H1 (cell line): Measurements from ENCODE around the gene KCTD21. TPM values are rescaled to one million over a fixed set of nuclear protein-coding genes. Genes with fewer than 3 reads are reported as not detected.

Experiments used
- CTCF ChIA-PET: fragments of 300-600 bp; sonication (Branson Sonifier 250); formaldehyde crosslinking; loops from one replicate; lab custom pipeline; 2021; ENCODE audit not compliant: partially characterized antibody; lab: Charles Lee
- POLR2A ChIA-PET: fragments of 300-600 bp; sonication (Branson Sonifier 250); formaldehyde crosslinking; loops from one replicate; lab custom pipeline; 2021; ENCODE audit warnings: inconsistent platforms; ENCODE audit not compliant: partially characterized antibody; lab: Charles Lee
- DNase-seq, 2 experiments: peaks; one replicate each; pipeline versions ENCODE4 v3.0.0 to v3.0.0-alpha.2; 2010 to 2022; ENCODE audit warnings: low spot score in 2 of 2, low read depth in 1 of 2, mixed read lengths in 1 of 2
- FAIRE-seq: peaks from 2 replicates; lab custom pipeline; 2011; peaks lifted over from hg19 to GRCh38; lab: Jason Lieb, UNC
- H2AFZ ChIP-seq: 2 replicates; pipeline ENCODE4 v1.8.1; 2012; ENCODE audit warnings: low read length, inconsistent platforms
- H2AK5ac ChIP-seq: 2 replicates; pipeline ENCODE4 v1.6.1; 2013; ENCODE audit warnings: low read depth, low read length
- H2BK120ac ChIP-seq: replicated peaks from 2 replicates; pipeline ENCODE3; 2013; ENCODE audit warnings: low read depth, low read length, inconsistent platforms
- H2BK12ac ChIP-seq: 2 replicates; pipeline ENCODE4 v1.6.1; 2013; ENCODE audit warnings: low read depth, low read length
- H2BK15ac ChIP-seq: 2 replicates; pipeline ENCODE4 v1.6.1; 2013; ENCODE audit warnings: low read length
- H2BK20ac ChIP-seq: 2 replicates; pipeline ENCODE4 v1.6.1; 2013; ENCODE audit warnings: low read length
- H2BK5ac ChIP-seq: 2 replicates; pipeline ENCODE4 v1.6.1; 2013; ENCODE audit warnings: low read depth, low read length
- H3K14ac ChIP-seq: 2 replicates; pipeline ENCODE4 v1.6.1; 2013; ENCODE audit warnings: inconsistent platforms; ENCODE audit not compliant: insufficient read length
- H3K18ac ChIP-seq: 2 replicates; pipeline ENCODE4 v1.6.1; 2013; ENCODE audit warnings: low read length; ENCODE audit errors: extremely low read depth
- H3K23ac ChIP-seq: 2 replicates; pipeline ENCODE4 v1.6.1; 2013; ENCODE audit warnings: inconsistent platforms; ENCODE audit not compliant: insufficient read length
- H3K23me2 ChIP-seq: 2 replicates; pipeline ENCODE4 v1.6.1; 2013; ENCODE audit warnings: low read depth, low read length
- H3K27ac ChIP-seq: 2 replicates; pipeline ENCODE4 v1.6.1; 2011; ENCODE audit warnings: low read depth, low read length, inconsistent platforms
- H3K27me3 ChIP-seq, 4 experiments: replicated peaks in 1 of 4; 1 replicate in 1 of 4; 2 replicates in 3 of 4; pipeline versions ENCODE4 v1.6.1 to v1.8.1; 2011 to 2013; ENCODE audit warnings: low read length in 3 of 4, mild to moderate bottlenecking in 3 of 4, inconsistent platforms in 2 of 4, mixed read lengths in 2 of 4, moderate library complexity in 1 of 4; ENCODE audit not compliant: control insufficient read depth in 3 of 4, insufficient read depth in 3 of 4; ENCODE audit errors: extremely low read depth in 1 of 4
- H3K36me3 ChIP-seq, 4 experiments: 2 replicates each; pipeline versions ENCODE4 v1.6.1 to v1.8.1; 2011 to 2013; ENCODE audit warnings: mild to moderate bottlenecking in 4 of 4, low read length in 3 of 4, moderate library complexity in 2 of 4, control low read depth in 1 of 4, inconsistent platforms in 1 of 4; ENCODE audit not compliant: insufficient read depth in 4 of 4, control insufficient read depth in 2 of 4
- H3K4ac ChIP-seq: replicated peaks from 2 replicates; pipeline ENCODE3; 2013; ENCODE audit warnings: low read length, low read depth, mixed read lengths, inconsistent platforms; ENCODE audit not compliant: insufficient read length
- H3K4me1 ChIP-seq, 4 experiments: replicated peaks in 1 of 4; 1 replicate in 1 of 4; 2 replicates in 3 of 4; pipeline versions ENCODE4 v1.6.1 to v1.8.1; 2011 to 2013; ENCODE audit warnings: low read length in 3 of 4, inconsistent platforms in 2 of 4, mixed read lengths in 1 of 4; ENCODE audit not compliant: insufficient read depth in 4 of 4, control insufficient read depth in 3 of 4
- H3K4me2 ChIP-seq, 2 experiments: 2 replicates each; pipeline versions ENCODE4 v1.6.1 to v1.8.1; 2011 to 2013; ENCODE audit warnings: low read depth in 2 of 2, low read length in 2 of 2, control low read depth in 1 of 2, inconsistent platforms in 1 of 2, mild to moderate bottlenecking in 1 of 2; ENCODE audit not compliant: insufficient read depth in 1 of 2
- H3K4me3 ChIP-seq, 4 experiments: fragments of 200-600, 300-600 bp in 1 of 4; sonication (generic), shearing (Covaris generic), sonication (Bioruptor Twin) in 1 of 4; 2 replicates each; pipeline versions ENCODE4 v1.5.1 to v1.8.1; 2011 to 2016; ENCODE audit warnings: low read length in 4 of 4, low read depth in 3 of 4, control low read depth in 2 of 4, inconsistent platforms in 2 of 4, mild to moderate bottlenecking in 2 of 4, mixed read lengths in 1 of 4, moderate library complexity in 1 of 4; ENCODE audit not compliant: insufficient read depth in 2 of 4; ENCODE audit errors: extremely low read depth in 1 of 4
- H3K56ac ChIP-seq: replicated peaks from 2 replicates; pipeline ENCODE3; 2013; ENCODE audit warnings: low read depth, mild to moderate bottlenecking, mixed read lengths, low read length, inconsistent platforms; ENCODE audit not compliant: insufficient read length
- H3K79me1 ChIP-seq: 2 replicates; pipeline ENCODE4 v1.6.1; 2013; ENCODE audit warnings: low read depth, low read length, control low read depth
- H3K79me2 ChIP-seq, 2 experiments: 2 replicates each; pipeline versions ENCODE4 v1.6.1 to v1.8.1; 2012 to 2013; ENCODE audit warnings: low read length in 2 of 2, mild to moderate bottlenecking in 2 of 2, inconsistent platforms in 1 of 2; ENCODE audit not compliant: insufficient read depth in 2 of 2, control insufficient read depth in 1 of 2
- H3K9ac ChIP-seq, 4 experiments: replicated peaks in 1 of 4; 1 replicate in 1 of 4; 2 replicates in 3 of 4; pipeline versions ENCODE4 v1.6.1 to v1.8.1; 2011 to 2013; ENCODE audit warnings: low read depth in 3 of 4, low read length in 3 of 4, control low read depth in 2 of 4, mild to moderate bottlenecking in 2 of 4, moderate library complexity in 2 of 4, inconsistent platforms in 1 of 4; ENCODE audit errors: extremely low read depth in 1 of 4
- H3K9me3 ChIP-seq, 2 experiments: 2 replicates each; pipeline versions ENCODE4 v1.6.1 to v1.8.1; 2012 to 2013; ENCODE audit warnings: mild to moderate bottlenecking in 2 of 2, moderate library complexity in 2 of 2, control low read depth in 1 of 2, inconsistent platforms in 1 of 2, low read depth in 1 of 2, low read length in 1 of 2, mixed read lengths in 1 of 2; ENCODE audit not compliant: insufficient read depth in 2 of 2
- H4K20me1 ChIP-seq, 2 experiments: replicated peaks in 1 of 2; 2 replicates each; pipeline versions ENCODE3 to v1.8.1; 2011 to 2013; ENCODE audit warnings: inconsistent platforms in 2 of 2, low read length in 2 of 2, mild to moderate bottlenecking in 1 of 2; ENCODE audit not compliant: insufficient read depth in 2 of 2, control insufficient read depth in 1 of 2
- H4K5ac ChIP-seq: 2 replicates; pipeline ENCODE4 v1.6.1; 2013; ENCODE audit warnings: low read length, low read depth, mixed read lengths, inconsistent platforms; ENCODE audit not compliant: insufficient read length
- H4K8ac ChIP-seq: 2 replicates; pipeline ENCODE4 v1.8.0; 2013; ENCODE audit warnings: mild to moderate bottlenecking, moderate library complexity, low read length, inconsistent platforms; ENCODE audit not compliant: insufficient read depth; ENCODE audit errors: extremely low read depth
- H4K91ac ChIP-seq: replicated peaks from 2 replicates; pipeline ENCODE3; 2013; ENCODE audit warnings: low read length, mixed read lengths, inconsistent platforms; ENCODE audit not compliant: insufficient read length
- ASH2L ChIP-seq: fragments of 200-600, 300-600 bp; sonication (generic); IDR thresholded peaks from one replicate; pipeline ENCODE4 v1.7.1; 2017; ENCODE audit warnings: low read length
- BRCA1 ChIP-seq: IDR thresholded peaks from 2 replicates; pipeline ENCODE4 v1.6.1; 2012; ENCODE audit warnings: low read depth, low read length, improper control_type of control experiment
- CHD1 ChIP-seq: IDR thresholded peaks from 2 replicates; pipeline ENCODE4 v1.6.1; 2012; ENCODE audit warnings: low read depth, low read length, improper control_type of control experiment
- CREB1 ChIP-seq: IDR thresholded peaks from 2 replicates; pipeline ENCODE4 v1.6.1; 2012; ENCODE audit warnings: inconsistent platforms
- POLR2A ChIP-seq, 2 experiments: IDR thresholded peaks; 1 replicate in 1 of 2; 2 replicates in 1 of 2; pipeline ENCODE4 v1.6.1; 2011; ENCODE audit warnings: low read depth in 2 of 2, low read length in 2 of 2, mild to moderate bottlenecking in 2 of 2; ENCODE audit errors: control extremely low read depth in 1 of 2
- POU5F1 ChIP-seq: IDR thresholded peaks from 2 replicates; pipeline ENCODE4 v1.6.1; 2011; ENCODE audit warnings: low read depth, mild to moderate bottlenecking, low read length, moderate library complexity
- RXRA ChIP-seq: IDR thresholded peaks from 2 replicates; pipeline ENCODE4 v1.6.1; 2011; ENCODE audit warnings: low read depth, mild to moderate bottlenecking, low read length, moderate library complexity; ENCODE audit not compliant: insufficient read depth
- SIN3A ChIP-seq, 2 experiments: IDR thresholded peaks in 1 of 2; conservative IDR thresholded peaks in 1 of 2; 2 replicates each; pipeline ENCODE4 v1.6.1; 2011 to 2012; ENCODE audit warnings: low read length in 2 of 2, improper control_type of control experiment in 1 of 2, low read depth in 1 of 2, mild to moderate bottlenecking in 1 of 2
- SRF ChIP-seq: IDR thresholded peaks from 2 replicates; pipeline ENCODE4 v1.6.1; 2011; ENCODE audit warnings: mild to moderate bottlenecking, low read depth, low read length, moderate library complexity
- TAF7 ChIP-seq: optimal IDR thresholded peaks from 2 replicates; pipeline ENCODE3; 2011; ENCODE audit warnings: low read depth, mild to moderate bottlenecking, inconsistent platforms, low read length, moderate library complexity, borderline replicate concordance
- TBP ChIP-seq: IDR thresholded peaks from 2 replicates; pipeline ENCODE4 v1.6.1; 2011; ENCODE audit warnings: low read depth, low read length, improper control_type of control experiment
- YY1 ChIP-seq: IDR thresholded peaks from 2 replicates; pipeline ENCODE4 v1.6.1; 2011; ENCODE audit warnings: low read depth, mild to moderate bottlenecking, low read length
- WGBS, 2 experiments: shearing (Covaris generic) in 1 of 2; methylation state at CpG; one replicate each; pipeline versions ENCODE4 v1.1.6 to v1.1.7; 2013 to 2015; ENCODE audit warnings: low lambda C conversion rate in 2 of 2, mixed read lengths in 2 of 2, inconsistent platforms in 1 of 2, low coverage in 1 of 2, missing lambda C conversion rate in 1 of 2; ENCODE audit not compliant: insufficient replicate concordance in 2 of 2, insufficient coverage in 1 of 2, insufficient read length in 1 of 2; ENCODE audit errors: extremely low coverage in 1 of 2, missing lambda C conversion rate in 1 of 2; 5-methylcytosine and 5-hydroxymethylcytosine counted together
- polyA plus RNA-seq, 7 experiments: library from polyadenylated mRNA; depleted of rRNA in 3 of 7; stranded (reverse) in 5 of 7; unstranded in 2 of 7; fragments of >200 nt in 5 of 7; fragments of 200-250 nt in 2 of 7; gene quantifications; 1 replicate in 5 of 7; 2 replicates in 1 of 7; 4 replicates in 1 of 7; pipeline versions ENCODE4 v1.2.1 to v1.2.3, GENCODE V29; 2011 to 2013; ENCODE audit warnings: missing spikeins in 2 of 7, mixed read lengths in 2 of 7
- total RNA-seq: library from RNA; stranded (reverse); fragmentation: NEBNext Ultra II Directional; extraction: Animal tissue kit (Norgen Biotek cat#: 25700); gene quantifications from 2 replicates; pipeline ENCODE4 v1.2.1, GENCODE V29; 2021

KCTD21 gene
- total and polyA plus RNA-seq, 2 of the 8 experiments (the other 6 are each of a cell fraction or from before 2014, with no cell fraction given) = 3.2 to 4.1 TPM

- no peak overlapping the region for H3K27ac ChIP-seq
- H3K79me2 ChIP-seq = no peaks in the 10 kb centered on the region
- H4K5ac ChIP-seq = no peak overlapping the region
- 89% methylated on average over 31 of the region's 31 CpGs; no CpG with 5 or more reads in 1 of the 2 experiments for WGBS, 2 experiments
- DNase-seq = no peak
- no peaks in the 10 kb centered on the region for H3K23me2 ChIP-seq
- peaks cover 0 to 4% of the 10 kb centered on the region in 2 experiments for H4K20me1 ChIP-seq
- CTCF ChIA-PET = interaction anchor here (0.6 kb wide), 1 partner anchor 18 kb away, joined by 3 read pairs; no protein-coding TSS in a partner anchor
- no peak overlapping the region for H2BK120ac ChIP-seq
- no peak overlapping the region for H3K4me2 ChIP-seq
- no peak overlapping the region for H2BK20ac ChIP-seq
- H2BK12ac ChIP-seq = no peak overlapping the region
- no peak overlapping the region for H3K9ac ChIP-seq
- H2BK15ac ChIP-seq = no peak overlapping the region
- H3K18ac ChIP-seq = no peak overlapping the region
- TF ChIP-seq TAF7 (no peak), TBP (no peak), CHD1 (no peak), POU5F1 (no peak), YY1 (no peak), SRF (no peak), ASH2L (no peak), RXRA (no peak), CREB1 (no peak), SIN3A (conservative IDR thresholded peaks at IDR 0.05 in 1 of 2, IDR thresholded peaks at IDR 0.05 in 1 of 2; ENCODE audit: low read depth in 1 of 2, low read length in 2 of 2) (no peak), POLR2A (IDR thresholded peaks at IDR 0.05; ENCODE audit: control extremely low read depth in 1 of 2, low read depth in 2 of 2, low read length in 2 of 2) (no peak), BRCA1 (no peak)
- no peak overlapping the region for H3K4me3 ChIP-seq
- H4K8ac ChIP-seq = no peak overlapping the region
- no peak overlapping the region for H3K56ac ChIP-seq
- no peaks in the 10 kb centered on the region for H3K27me3 ChIP-seq
- H2BK5ac ChIP-seq = no peak overlapping the region
- no peak overlapping the region for H2AFZ ChIP-seq
- H3K4ac ChIP-seq = no peak overlapping the region
- no peaks in the 10 kb centered on the region for H3K9me3 ChIP-seq
- FAIRE-seq = no peak
- H2AK5ac ChIP-seq = no peak overlapping the region
- H4K91ac ChIP-seq = no peak overlapping the region
- H3K79me1 ChIP-seq = 0 out of 2 replicates have a peak, but pooled peaks cover 2% of the 10 kb centered on the region
- no peak overlapping the region for H3K23ac ChIP-seq
- no peak overlapping the region for H3K14ac ChIP-seq
- POLR2A ChIA-PET = no interaction called here
- H3K4me1 ChIP-seq = no peaks in the 10 kb centered on the region; a peak in 1 of 7 replicates
- H3K36me3 ChIP-seq = peaks cover 0 to 9% (median 2%) of the 10 kb centered on the region in 4 experiments; a peak in 6 of 8 replicates
Observed at GRCh38 chr11:78210000-78210608, 21.7 kb upstream of the KCTD21 start.
